ENCODE measurements around the gene CCNK.

The CCNK gene

DNA sequence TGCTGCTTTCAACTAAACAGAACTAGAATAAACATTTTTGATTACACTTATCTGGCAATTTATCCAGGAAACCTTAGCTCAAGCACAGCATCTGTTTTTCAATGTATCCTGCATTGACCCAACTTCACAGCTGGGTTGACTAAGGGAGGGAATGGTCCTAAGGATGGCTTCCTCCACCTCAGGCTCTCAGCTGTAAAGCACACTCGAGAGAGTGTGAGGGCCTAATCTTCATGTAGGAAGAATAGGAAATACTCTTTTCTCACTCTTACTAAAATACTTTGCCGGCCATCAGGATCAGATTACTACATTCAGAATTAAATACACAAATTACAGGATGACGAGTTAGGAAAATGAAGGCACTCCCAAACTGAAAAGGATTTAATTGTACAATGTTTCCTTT lies 7.8 kb upstream of the CCNK start:
- Histone ChIP-seq H3K27me3 (ENCODE audit: insufficient read depth, low read depth, severe bottlenecking) (no peaks in the 10 kb centered on the region), H3K27ac (no peak overlapping the region), H3K4me3 (ENCODE audit: low read depth, low read length) (no peak overlapping the region), H3K36me3 (no peaks in the 10 kb centered on the region), H3K9me3 (ENCODE audit: severe bottlenecking) (no peaks in the 10 kb centered on the region)
- TF ChIP-seq, protein P1, sequence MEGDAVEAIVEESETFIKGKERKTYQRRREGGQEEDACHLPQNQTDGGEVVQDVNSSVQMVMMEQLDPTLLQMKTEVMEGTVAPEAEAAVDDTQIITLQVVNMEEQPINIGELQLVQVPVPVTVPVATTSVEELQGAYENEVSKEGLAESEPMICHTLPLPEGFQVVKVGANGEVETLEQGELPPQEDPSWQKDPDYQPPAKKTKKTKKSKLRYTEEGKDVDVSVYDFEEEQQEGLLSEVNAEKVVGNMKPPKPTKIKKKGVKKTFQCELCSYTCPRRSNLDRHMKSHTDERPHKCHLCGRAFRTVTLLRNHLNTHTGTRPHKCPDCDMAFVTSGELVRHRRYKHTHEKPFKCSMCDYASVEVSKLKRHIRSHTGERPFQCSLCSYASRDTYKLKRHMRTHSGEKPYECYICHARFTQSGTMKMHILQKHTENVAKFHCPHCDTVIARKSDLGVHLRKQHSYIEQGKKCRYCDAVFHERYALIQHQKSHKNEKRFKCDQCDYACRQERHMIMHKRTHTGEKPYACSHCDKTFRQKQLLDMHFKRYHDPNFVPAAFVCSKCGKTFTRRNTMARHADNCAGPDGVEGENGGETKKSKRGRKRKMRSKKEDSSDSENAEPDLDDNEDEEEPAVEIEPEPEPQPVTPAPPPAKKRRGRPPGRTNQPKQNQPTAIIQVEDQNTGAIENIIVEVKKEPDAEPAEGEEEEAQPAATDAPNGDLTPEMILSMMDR (IDR thresholded peaks at IDR 0.05; ENCODE audit: low read depth, low read length): no peak
- no peak for DNase-seq

DNA sequence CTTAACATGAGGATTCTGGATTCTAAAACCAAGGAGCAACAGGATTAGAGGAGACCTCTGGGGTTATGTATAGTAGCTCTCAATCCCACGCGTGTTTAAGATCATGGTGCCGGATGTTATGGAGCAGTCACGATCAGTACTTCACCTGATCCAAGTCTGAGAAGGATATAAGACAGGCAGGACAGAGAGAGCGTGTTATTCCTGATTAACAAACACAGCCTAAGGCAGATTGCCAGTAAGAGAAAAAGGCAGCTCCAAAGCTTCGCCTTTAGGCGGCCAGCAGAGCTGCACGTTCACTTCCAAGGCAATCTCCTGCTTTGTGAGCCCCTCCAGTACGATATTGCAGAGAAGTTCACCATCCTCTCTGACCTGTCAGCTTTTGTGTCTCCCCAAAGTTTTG lies 6.0 kb upstream of the CCNK start:
- H3K4me3 ChIP-seq (ENCODE audit: low read depth, low read length): no peak overlapping the region

DNA sequence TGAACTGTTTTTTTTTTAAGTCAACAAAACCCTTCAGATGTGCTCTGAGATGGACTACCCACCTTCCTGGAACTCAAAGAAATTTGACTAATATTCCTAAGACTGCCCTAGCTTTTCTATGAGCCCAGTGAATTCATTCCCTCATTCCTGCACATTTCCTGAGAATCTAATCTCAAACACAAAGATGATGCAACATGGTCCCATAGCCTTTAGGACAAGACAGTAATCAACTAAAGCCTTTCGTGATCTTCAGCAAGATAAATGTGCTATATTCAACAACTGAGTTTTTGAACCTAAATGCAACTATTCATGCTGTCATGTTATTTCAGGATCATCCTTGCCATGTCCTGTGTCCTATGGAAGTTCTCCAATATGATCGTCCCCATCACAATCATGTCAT lies 5.5 kb upstream of the CCNK start:
- no peaks in the 10 kb centered on the region for H3K27me3 ChIP-seq (ENCODE audit: insufficient read depth, low read depth, severe bottlenecking)
- DNase-seq: no peak
- H3K4me3 ChIP-seq (ENCODE audit: low read depth, low read length): no peak overlapping the region
- TF ChIP-seq, protein P1 (IDR thresholded peaks at IDR 0.05; ENCODE audit: low read depth, low read length): no peak
- H3K36me3 ChIP-seq: no peaks in the 10 kb centered on the region
- H3K9me3 ChIP-seq (ENCODE audit: severe bottlenecking): no peaks in the 10 kb centered on the region
- H3K27ac ChIP-seq: no peak overlapping the region

More for the DNA sequence above, 6.0 kb upstream of the CCNK start:
- no peak overlapping the region for H3K27ac ChIP-seq
- no peaks in the 10 kb centered on the region for H3K9me3 ChIP-seq (ENCODE audit: severe bottlenecking)
- TF ChIP-seq, protein P1 (IDR thresholded peaks at IDR 0.05; ENCODE audit: low read depth, low read length): no peak
- no peaks in the 10 kb centered on the region for H3K27me3 ChIP-seq (ENCODE audit: insufficient read depth, low read depth, severe bottlenecking)
- no peak for DNase-seq
- H3K36me3 ChIP-seq: no peaks in the 10 kb centered on the region

DNA sequence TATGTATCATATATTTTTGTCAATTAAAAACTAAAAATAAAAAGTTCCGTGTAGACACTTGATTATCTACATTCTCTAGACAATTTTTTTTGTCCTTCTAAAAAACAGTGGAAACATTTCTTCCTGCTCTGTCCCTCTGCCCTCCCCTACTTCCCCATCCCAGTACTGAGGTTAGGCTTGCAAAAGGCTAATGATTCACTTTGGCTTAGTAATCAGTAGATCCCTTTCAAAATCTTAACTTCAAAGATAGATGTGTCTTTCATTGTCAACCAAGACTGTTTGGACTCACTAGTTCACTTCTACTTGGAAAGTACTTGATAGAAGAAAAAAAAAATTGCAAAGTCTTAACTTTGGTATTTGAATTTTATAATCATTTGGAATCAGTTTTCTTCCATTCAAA lies 4.3 kb upstream of the CCNK start:
- Histone ChIP-seq H3K36me3 (no peaks in the 10 kb centered on the region), H3K4me3 (ENCODE audit: low read depth, low read length) (no peak overlapping the region), H3K27ac (no peak overlapping the region), H3K9me3 (ENCODE audit: severe bottlenecking) (no peaks in the 10 kb centered on the region), H3K27me3 (ENCODE audit: insufficient read depth, low read depth, severe bottlenecking) (no peaks in the 10 kb centered on the region)
- DNase-seq: no peak
- TF ChIP-seq, protein P1 (IDR thresholded peaks at IDR 0.05; ENCODE audit: low read depth, low read length): no peak

- DNase-seq: no peak
- no peak overlapping the region for H3K27ac ChIP-seq
- H3K27me3 ChIP-seq (ENCODE audit: insufficient read depth, low read depth, severe bottlenecking): no peaks in the 10 kb centered on the region
- H3K4me3 ChIP-seq (ENCODE audit: low read depth, low read length): no peak overlapping the region
- no peaks in the 10 kb centered on the region for H3K9me3 ChIP-seq (ENCODE audit: severe bottlenecking)
- TF ChIP-seq, protein P1 (IDR thresholded peaks at IDR 0.05; ENCODE audit: low read depth, low read length): no peak
- no peaks in the 10 kb centered on the region for H3K36me3 ChIP-seq
Measured at GRCh38 chr14:99478128-99478527, 3.1 kb upstream of the CCNK start.

DNA sequence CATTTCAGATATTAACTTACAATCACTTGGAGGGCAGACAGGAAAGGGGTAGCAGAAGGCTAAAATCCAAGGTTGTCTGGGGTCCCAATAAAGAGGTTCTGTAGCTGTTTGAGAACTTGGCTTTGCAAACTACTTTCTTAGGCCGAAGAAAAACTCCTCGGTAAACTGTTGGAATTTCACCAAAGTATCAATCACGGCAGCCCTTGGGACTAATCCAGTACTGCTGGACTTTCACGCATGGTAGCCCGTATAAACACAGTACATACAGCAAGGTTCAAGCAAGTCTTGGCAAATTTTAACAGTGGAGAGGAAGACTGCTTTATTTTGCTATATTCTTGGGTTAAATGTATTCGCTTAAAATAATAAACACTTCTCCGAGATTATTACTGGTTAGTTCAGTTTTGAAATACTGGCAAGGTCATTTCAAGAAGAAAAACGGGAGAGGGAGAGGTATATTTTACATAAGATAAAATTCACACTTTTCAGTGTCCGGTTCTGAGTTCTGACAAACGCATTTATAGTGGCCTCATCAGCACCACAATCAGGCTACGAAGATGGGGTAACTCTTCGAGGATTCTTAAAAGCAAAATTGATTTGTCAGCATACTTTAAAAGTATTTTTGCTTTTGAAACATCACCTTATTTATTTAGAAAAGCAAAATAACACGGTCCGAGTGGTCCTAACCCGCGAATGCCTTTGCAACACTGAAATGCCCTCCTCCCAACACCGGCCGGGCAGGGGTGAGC lies 1.9 kb upstream of the CCNK start:
- H3K27ac ChIP-seq: peak overlapping the region; percentile 84
- H3K9me3 ChIP-seq (ENCODE audit: severe bottlenecking): no peaks in the 10 kb centered on the region
- peak overlapping the region; percentile 74 for H3K4me3 ChIP-seq (ENCODE audit: low read depth, low read length)
- no peak for DNase-seq
- TF ChIP-seq, protein P1 (IDR thresholded peaks at IDR 0.05; ENCODE audit: low read depth, low read length): no peak
- H3K27me3 ChIP-seq (ENCODE audit: insufficient read depth, low read depth, severe bottlenecking): no peaks in the 10 kb centered on the region
- no peaks in the 10 kb centered on the region for H3K36me3 ChIP-seq

Measured in WERI-Rb-1 (cell line).